ENCODE measurements around the gene SORL1. TPM values are rescaled to one million over a fixed set of nuclear protein-coding genes. Genes with fewer than 3 reads are reported as not detected.

The SORL1 gene
- total and polyA plus RNA-seq, 2 of the 13 experiments (the other 11 are each of a cell fraction or from before 2014, with no cell fraction given) = 21.3 to 148 TPM

- Histone ChIP-seq H3K4me3 (replicated peaks in 1 of 3; ENCODE audit: insufficient read depth in 1 of 3, low read depth in 2 of 3, low read length in 3 of 3) (no peak overlapping the region), H2AFZ (ENCODE audit: low read length) (no peak overlapping the region), H3K4me1 (ENCODE audit: insufficient read depth, low read length) (no peaks in the 10 kb centered on the region), H3K4me2 (ENCODE audit: low read depth, low read length) (no peak overlapping the region), H3K9me3 (ENCODE audit: low read length) (no peaks in the 10 kb centered on the region), H3K9ac (ENCODE audit: insufficient read depth, low read depth, low read length) (no peak overlapping the region), H4K20me1 (ENCODE audit: insufficient read depth, low read length) (no peaks in the 10 kb centered on the region), H3K36me3 (replicated peaks in 1 of 2; ENCODE audit: control insufficient read depth in 1 of 2, insufficient read depth in 2 of 2, low read length in 2 of 2) (peaks cover 56 to 95% of the 10 kb centered on the region in 2 experiments), H3K27ac (ENCODE audit: extremely low read length, insufficient read depth, low read length) (no peak overlapping the region), H3K27me3 (ENCODE audit: control insufficient read depth in 1 of 2, insufficient read depth in 2 of 2, low read length in 2 of 2) (no peaks in the 10 kb centered on the region), H3K79me2 (ENCODE audit: insufficient read depth, low read length) (no peaks in the 10 kb centered on the region)
- no peak for DNase-seq (ENCODE audit: low spot score)
- intact Hi-C loops (cut with micrococcal nuclease; ENCODE audit: unreplicated experiment) = no loop called here
- no peak for ATAC-seq
- BruUV-seq (replicated peaks) = no TSS peak
- ChIA-PET CTCF (ENCODE audit: low intra/inter-chr PET ratio, low total read pairs) (no interaction called here), POLR2A (no interaction called here)
- no peak for FAIRE-seq
- in situ Hi-C loops (cut with HindIII; ENCODE audit: extremely low pct_ligation_motif_present, low pct_unique_long_range_greater_than_20kb) = no loop called here
- TF ChIP-seq ZNF407 (CRISPR knock-in tag; IDR thresholded peaks at IDR 0.05; ENCODE audit: not compliant biosample characterization) = no peak
- TF ChIP-seq CEBPZ (IDR thresholded peaks at IDR 0.05; ENCODE audit: low read length) = no peak
- TF ChIP-seq KDM4B (CRISPR knock-in tag; IDR thresholded peaks at IDR 0.05) = no peak
- TF ChIP-seq ZBTB34 (CRISPR knock-in tag; IDR thresholded peaks at IDR 0.05) = no peak
- TF ChIP-seq CREM (IDR thresholded peaks at IDR 0.05) = no peak
- TF ChIP-seq CREM (CRISPR knock-in tag; IDR thresholded peaks at IDR 0.05) = no peak
- no peak for TF ChIP-seq ARID2 (CRISPR knock-in tag; IDR thresholded peaks at IDR 0.05; ENCODE audit: borderline replicate concordance)
- TF ChIP-seq EP300 (IDR thresholded peaks at IDR 0.05; ENCODE audit: low read depth in 2 of 2, low read length in 2 of 2) = no peak
- no peak for TF ChIP-seq EP300 (CRISPR knock-in tag; IDR thresholded peaks at IDR 0.05; ENCODE audit: borderline replicate concordance)
- no peak for TF ChIP-seq STAT5B (CRISPR knock-in tag; IDR thresholded peaks at IDR 0.05)
- no peak for TF ChIP-seq PHB2 (IDR thresholded peaks at IDR 0.05; ENCODE audit: partially characterized antibody)
- WGBS (ENCODE audit: low lambda C conversion rate) = 93% methylated on average over 3 of the region's 3 CpGs
Measured at GRCh38 chr11:121615501-121615900, 163.4 kb downstream of the SORL1 start.

All from HepG2 (cell line).